GM23338 (cell line): Measurements from ENCODE around the gene B4GALT5. TPM values are rescaled to one million over a fixed set of nuclear protein-coding genes. Genes with fewer than 3 reads are reported as not detected.

Experiments
- ATAC-seq: fragments of 200-7000 bp; cut with Tn5 transposase; 3 replicates; pipeline ENCODE4 v1.9.1; 2020
- DNase-seq: peaks from one replicate; pipeline ENCODE4 v3.0.0-alpha.2; 2015; ENCODE audit warnings: low spot score
- H2AFZ ChIP-seq: fragments of 200-600 bp; sonication (generic); 2 replicates; pipeline ENCODE4 v1.8.0; 2016; ENCODE audit warnings: antibody characterized with exemption, mild to moderate bottlenecking, moderate library complexity
- H3F3A ChIP-seq: fragments of 200-600 bp; sonication (generic); replicated peaks from 2 replicates; pipeline ENCODE4 v1.8.0; 2017; ENCODE audit warnings: antibody characterized with exemption, mixed run types, low read depth
- H3K27ac ChIP-seq: fragments of 200-600 bp; sonication (generic); 2 replicates; pipeline ENCODE4 v1.6.1; 2016; ENCODE audit warnings: low read depth
- H3K27me3 ChIP-seq: fragments of 200-600 bp; sonication (generic); 2 replicates; pipeline ENCODE4 v1.8.0; 2016; ENCODE audit warnings: mild to moderate bottlenecking, mixed run types, moderate library complexity; ENCODE audit not compliant: insufficient read depth
- H3K36me3 ChIP-seq: fragments of 200-600 bp; sonication (generic); 2 replicates; pipeline ENCODE4 v1.8.0; 2016; ENCODE audit warnings: mild to moderate bottlenecking; ENCODE audit not compliant: insufficient read depth
- H3K4me1 ChIP-seq: fragments of 200-600 bp; sonication (generic); 2 replicates; pipeline ENCODE4 v1.8.0; 2016; ENCODE audit warnings: mild to moderate bottlenecking, moderate library complexity; ENCODE audit not compliant: insufficient read depth
- H3K4me2 ChIP-seq: fragments of 200-600 bp; sonication (generic); 2 replicates; pipeline ENCODE4 v1.7.1; 2017; ENCODE audit warnings: mixed run types
- H3K4me3 ChIP-seq: fragments of 200-600 bp; sonication (generic); 2 replicates; pipeline ENCODE4 v1.6.1; 2016; ENCODE audit warnings: mixed run types
- H3K79me2 ChIP-seq: fragments of 200-600 bp; sonication (generic); replicated peaks from 2 replicates; pipeline ENCODE4 v1.8.0; 2017; ENCODE audit warnings: mild to moderate bottlenecking; ENCODE audit not compliant: insufficient read depth
- H3K9me2 ChIP-seq: fragments of 200-600 bp; sonication (generic); 2 replicates; pipeline ENCODE4 v1.8.0; 2017; ENCODE audit not compliant: insufficient read depth
- H4K20me1 ChIP-seq: fragments of 200-600 bp; sonication (generic); replicated peaks from 2 replicates; pipeline ENCODE4 v1.8.0; 2017; ENCODE audit warnings: mild to moderate bottlenecking; ENCODE audit not compliant: insufficient read depth
- H3K27ac Mint-ChIP-seq: 2 replicates; pipeline ENCODE4 v1.8.0; 2020; ENCODE audit warnings: inconsistent platforms, mild to moderate bottlenecking, moderate library complexity, mixed read lengths
- H3K27me3 Mint-ChIP-seq: 3 replicates; pipeline ENCODE4 v1.8.0; 2022; ENCODE audit warnings: low read depth, mild to moderate bottlenecking, moderate library complexity, mixed read lengths, inconsistent platforms; ENCODE audit not compliant: insufficient read depth, poor library complexity
- H3K36me3 Mint-ChIP-seq: 3 replicates; pipeline ENCODE4 v1.8.0; 2021; ENCODE audit warnings: low read depth, mild to moderate bottlenecking, inconsistent platforms, moderate library complexity, mixed read lengths
- H3K4me1 Mint-ChIP-seq: 3 replicates; pipeline ENCODE4 v1.8.0; 2020; ENCODE audit warnings: mild to moderate bottlenecking, inconsistent platforms, mixed read lengths
- H3K4me3 Mint-ChIP-seq: 3 replicates; pipeline ENCODE4 v1.8.0; 2021; ENCODE audit warnings: moderate library complexity, mild to moderate bottlenecking, inconsistent platforms, mixed read lengths
- H3K9me3 Mint-ChIP-seq: 3 replicates; pipeline ENCODE4 v1.8.0; 2020; ENCODE audit warnings: moderate library complexity, mild to moderate bottlenecking, inconsistent platforms, mixed read lengths
- CREB1 ChIP-seq: fragments of 250-450 bp; sonication (Bioruptor Pico); IDR thresholded peaks from 2 replicates; pipeline ENCODE4 v1.5.0; 2020; ENCODE audit warnings: low read depth, mild to moderate bottlenecking, moderate library complexity
- EZH2 ChIP-seq: fragments of 200-600 bp; sonication (generic); IDR thresholded peaks from one replicate; pipeline ENCODE4 v1.8.0; 2017; ENCODE audit warnings: antibody characterized with exemption, mild to moderate bottlenecking, low read depth; ENCODE audit not compliant: unreplicated experiment
- JUNB ChIP-seq: IDR thresholded peaks from one replicate; pipeline ENCODE4 v1.6.1; 2016; ENCODE audit warnings: antibody characterized with exemption; ENCODE audit not compliant: unreplicated experiment
- POLR2AphosphoS5 ChIP-seq: IDR thresholded peaks from 2 replicates; pipeline ENCODE4 v1.6.1; 2016; ENCODE audit warnings: antibody characterized with exemption, low read depth
- STAT1 ChIP-seq: IDR thresholded peaks from one replicate; pipeline ENCODE4 v1.6.1; 2016; ENCODE audit warnings: antibody characterized with exemption; ENCODE audit not compliant: unreplicated experiment
- ZNF114 ChIP-seq: fragments of 250-450 bp; sonication (Bioruptor Pico); IDR thresholded peaks from 2 replicates; pipeline ENCODE4 v1.5.0; 2020; ENCODE audit warnings: mild to moderate bottlenecking, moderate library complexity
- ZNF331 ChIP-seq: fragments of 250-450 bp; sonication (Bioruptor Pico); IDR thresholded peaks from 2 replicates; pipeline ENCODE4 v1.5.0; 2020; ENCODE audit warnings: low read depth, mild to moderate bottlenecking, moderate library complexity
- polyA plus RNA-seq: library from polyadenylated mRNA; unstranded; fragments of >200 nt; fragmentation: Nextera tagmentation; extraction: Ambion mirVana; gene quantifications from 2 replicates; pipeline ENCODE4 v1.2.1, GENCODE V29; 2016
- total RNA-seq: library from RNA; depleted of rRNA; stranded (reverse); fragments of >200 nt; shearing (Covaris generic); gene quantifications from 2 replicates; pipeline ENCODE4 v1.2.3, GENCODE V29; 2014
- TF ChIP-seq, protein P1 (sequence below), 2 experiments: fragments of 200-600 bp in 1 of 2; sonication (generic) in 1 of 2; conservative IDR thresholded peaks; 2 replicates each; pipeline versions ENCODE4 v1.5.1 to v1.6.1; 2016 to 2017; ENCODE audit warnings: antibody characterized with exemption in 2 of 2, low read depth in 2 of 2, mild to moderate bottlenecking in 2 of 2, moderate library complexity in 1 of 2
- TF ChIP-seq, protein P2 (sequence below): IDR thresholded peaks from 2 replicates; pipeline ENCODE4 v1.6.1; 2016; ENCODE audit warnings: antibody characterized with exemption
- TF ChIP-seq, protein P3 (sequence below): IDR thresholded peaks from one replicate; pipeline ENCODE4 v1.6.1; 2018; ENCODE audit warnings: antibody characterized with exemption; ENCODE audit not compliant: unreplicated experiment
- TF ChIP-seq, protein P4 (sequence below): fragments of 250-450 bp; sonication (Bioruptor Pico); IDR thresholded peaks from 2 replicates; pipeline ENCODE4 v1.5.0; 2020; ENCODE audit warnings: mild to moderate bottlenecking, moderate library complexity

B4GALT5 gene
- total and polyA plus RNA-seq, 2 experiments from 2014 or later: 19.1 to 50.3 TPM

DNA sequence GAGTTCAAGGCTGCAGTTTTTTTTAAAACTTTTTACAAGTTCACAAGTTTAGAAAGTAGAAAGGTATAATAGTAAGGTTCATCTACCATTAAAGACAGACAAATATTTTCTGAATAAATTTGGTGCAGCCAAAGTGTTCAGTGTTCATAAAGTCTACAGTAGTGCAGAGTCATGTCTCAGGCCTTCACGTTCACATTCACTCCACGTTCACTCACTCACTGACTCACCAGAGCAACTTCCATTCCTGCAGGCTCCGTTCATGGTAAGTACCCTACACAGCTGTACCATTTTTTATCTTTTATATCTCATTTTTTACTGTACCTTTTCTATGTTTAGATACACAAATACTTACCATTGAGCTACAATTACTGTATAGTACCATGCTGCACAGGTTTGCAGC is 67.6 kb downstream of the B4GALT5 start (continued):
- TF ChIP-seq, protein P1, sequence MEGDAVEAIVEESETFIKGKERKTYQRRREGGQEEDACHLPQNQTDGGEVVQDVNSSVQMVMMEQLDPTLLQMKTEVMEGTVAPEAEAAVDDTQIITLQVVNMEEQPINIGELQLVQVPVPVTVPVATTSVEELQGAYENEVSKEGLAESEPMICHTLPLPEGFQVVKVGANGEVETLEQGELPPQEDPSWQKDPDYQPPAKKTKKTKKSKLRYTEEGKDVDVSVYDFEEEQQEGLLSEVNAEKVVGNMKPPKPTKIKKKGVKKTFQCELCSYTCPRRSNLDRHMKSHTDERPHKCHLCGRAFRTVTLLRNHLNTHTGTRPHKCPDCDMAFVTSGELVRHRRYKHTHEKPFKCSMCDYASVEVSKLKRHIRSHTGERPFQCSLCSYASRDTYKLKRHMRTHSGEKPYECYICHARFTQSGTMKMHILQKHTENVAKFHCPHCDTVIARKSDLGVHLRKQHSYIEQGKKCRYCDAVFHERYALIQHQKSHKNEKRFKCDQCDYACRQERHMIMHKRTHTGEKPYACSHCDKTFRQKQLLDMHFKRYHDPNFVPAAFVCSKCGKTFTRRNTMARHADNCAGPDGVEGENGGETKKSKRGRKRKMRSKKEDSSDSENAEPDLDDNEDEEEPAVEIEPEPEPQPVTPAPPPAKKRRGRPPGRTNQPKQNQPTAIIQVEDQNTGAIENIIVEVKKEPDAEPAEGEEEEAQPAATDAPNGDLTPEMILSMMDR (conservative IDR thresholded peaks at IDR 0.05; ENCODE audit: low read depth in 2 of 2): no peak
- no peak for TF ChIP-seq ZNF114
- TF ChIP-seq EZH2: no peak
- TF ChIP-seq, protein P2, sequence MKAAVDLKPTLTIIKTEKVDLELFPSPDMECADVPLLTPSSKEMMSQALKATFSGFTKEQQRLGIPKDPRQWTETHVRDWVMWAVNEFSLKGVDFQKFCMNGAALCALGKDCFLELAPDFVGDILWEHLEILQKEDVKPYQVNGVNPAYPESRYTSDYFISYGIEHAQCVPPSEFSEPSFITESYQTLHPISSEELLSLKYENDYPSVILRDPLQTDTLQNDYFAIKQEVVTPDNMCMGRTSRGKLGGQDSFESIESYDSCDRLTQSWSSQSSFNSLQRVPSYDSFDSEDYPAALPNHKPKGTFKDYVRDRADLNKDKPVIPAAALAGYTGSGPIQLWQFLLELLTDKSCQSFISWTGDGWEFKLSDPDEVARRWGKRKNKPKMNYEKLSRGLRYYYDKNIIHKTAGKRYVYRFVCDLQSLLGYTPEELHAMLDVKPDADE: no peak
- no peak for TF ChIP-seq ZNF331 (CRISPR knock-in tag)
- TF ChIP-seq, protein P3, sequence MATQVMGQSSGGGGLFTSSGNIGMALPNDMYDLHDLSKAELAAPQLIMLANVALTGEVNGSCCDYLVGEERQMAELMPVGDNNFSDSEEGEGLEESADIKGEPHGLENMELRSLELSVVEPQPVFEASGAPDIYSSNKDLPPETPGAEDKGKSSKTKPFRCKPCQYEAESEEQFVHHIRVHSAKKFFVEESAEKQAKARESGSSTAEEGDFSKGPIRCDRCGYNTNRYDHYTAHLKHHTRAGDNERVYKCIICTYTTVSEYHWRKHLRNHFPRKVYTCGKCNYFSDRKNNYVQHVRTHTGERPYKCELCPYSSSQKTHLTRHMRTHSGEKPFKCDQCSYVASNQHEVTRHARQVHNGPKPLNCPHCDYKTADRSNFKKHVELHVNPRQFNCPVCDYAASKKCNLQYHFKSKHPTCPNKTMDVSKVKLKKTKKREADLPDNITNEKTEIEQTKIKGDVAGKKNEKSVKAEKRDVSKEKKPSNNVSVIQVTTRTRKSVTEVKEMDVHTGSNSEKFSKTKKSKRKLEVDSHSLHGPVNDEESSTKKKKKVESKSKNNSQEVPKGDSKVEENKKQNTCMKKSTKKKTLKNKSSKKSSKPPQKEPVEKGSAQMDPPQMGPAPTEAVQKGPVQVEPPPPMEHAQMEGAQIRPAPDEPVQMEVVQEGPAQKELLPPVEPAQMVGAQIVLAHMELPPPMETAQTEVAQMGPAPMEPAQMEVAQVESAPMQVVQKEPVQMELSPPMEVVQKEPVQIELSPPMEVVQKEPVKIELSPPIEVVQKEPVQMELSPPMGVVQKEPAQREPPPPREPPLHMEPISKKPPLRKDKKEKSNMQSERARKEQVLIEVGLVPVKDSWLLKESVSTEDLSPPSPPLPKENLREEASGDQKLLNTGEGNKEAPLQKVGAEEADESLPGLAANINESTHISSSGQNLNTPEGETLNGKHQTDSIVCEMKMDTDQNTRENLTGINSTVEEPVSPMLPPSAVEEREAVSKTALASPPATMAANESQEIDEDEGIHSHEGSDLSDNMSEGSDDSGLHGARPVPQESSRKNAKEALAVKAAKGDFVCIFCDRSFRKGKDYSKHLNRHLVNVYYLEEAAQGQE: no peak
- no peak for TF ChIP-seq CREB1 (CRISPR knock-in tag)
- TF ChIP-seq POLR2AphosphoS5: no peak
- TF ChIP-seq JUNB: no peak
- TF ChIP-seq STAT1: no peak

GRCh38 chr20:49644980-49645565 is 68.6 kb downstream of the B4GALT5 start:
- Mint-ChIP-seq H3K27ac (no peak overlapping the region), H3K4me3 (no peak overlapping the region), H3K27me3 (no peaks in the 10 kb centered on the region), H3K9me3 (no peaks in the 10 kb centered on the region), H3K4me1 (peaks cover 2% of the 10 kb centered on the region; the same call in 2 of the 3 replicates), H3K36me3 (peaks cover 77% of the 10 kb centered on the region)
- ATAC-seq: no peak
- Histone ChIP-seq H3K27me3 (no peaks in the 10 kb centered on the region), H2AFZ (no peak overlapping the region), H3K4me1 (no peaks in the 10 kb centered on the region), H3K36me3 (peaks cover 57% of the 10 kb centered on the region), H3K79me2 (peaks cover 54% of the 10 kb centered on the region), H3K9me2 (no peaks in the 10 kb centered on the region), H3K4me2 (no peak overlapping the region), H3K27ac (no peak overlapping the region), H4K20me1 (peaks cover 33% of the 10 kb centered on the region), H3F3A (no peaks in the 10 kb centered on the region; the same call in 1 of the 2 replicates), H3K4me3 (no peak overlapping the region)
- no peak for DNase-seq
- TF ChIP-seq, protein P2: no peak
- no peak for TF ChIP-seq ZNF331 (CRISPR knock-in tag)
- TF ChIP-seq, protein P4, sequence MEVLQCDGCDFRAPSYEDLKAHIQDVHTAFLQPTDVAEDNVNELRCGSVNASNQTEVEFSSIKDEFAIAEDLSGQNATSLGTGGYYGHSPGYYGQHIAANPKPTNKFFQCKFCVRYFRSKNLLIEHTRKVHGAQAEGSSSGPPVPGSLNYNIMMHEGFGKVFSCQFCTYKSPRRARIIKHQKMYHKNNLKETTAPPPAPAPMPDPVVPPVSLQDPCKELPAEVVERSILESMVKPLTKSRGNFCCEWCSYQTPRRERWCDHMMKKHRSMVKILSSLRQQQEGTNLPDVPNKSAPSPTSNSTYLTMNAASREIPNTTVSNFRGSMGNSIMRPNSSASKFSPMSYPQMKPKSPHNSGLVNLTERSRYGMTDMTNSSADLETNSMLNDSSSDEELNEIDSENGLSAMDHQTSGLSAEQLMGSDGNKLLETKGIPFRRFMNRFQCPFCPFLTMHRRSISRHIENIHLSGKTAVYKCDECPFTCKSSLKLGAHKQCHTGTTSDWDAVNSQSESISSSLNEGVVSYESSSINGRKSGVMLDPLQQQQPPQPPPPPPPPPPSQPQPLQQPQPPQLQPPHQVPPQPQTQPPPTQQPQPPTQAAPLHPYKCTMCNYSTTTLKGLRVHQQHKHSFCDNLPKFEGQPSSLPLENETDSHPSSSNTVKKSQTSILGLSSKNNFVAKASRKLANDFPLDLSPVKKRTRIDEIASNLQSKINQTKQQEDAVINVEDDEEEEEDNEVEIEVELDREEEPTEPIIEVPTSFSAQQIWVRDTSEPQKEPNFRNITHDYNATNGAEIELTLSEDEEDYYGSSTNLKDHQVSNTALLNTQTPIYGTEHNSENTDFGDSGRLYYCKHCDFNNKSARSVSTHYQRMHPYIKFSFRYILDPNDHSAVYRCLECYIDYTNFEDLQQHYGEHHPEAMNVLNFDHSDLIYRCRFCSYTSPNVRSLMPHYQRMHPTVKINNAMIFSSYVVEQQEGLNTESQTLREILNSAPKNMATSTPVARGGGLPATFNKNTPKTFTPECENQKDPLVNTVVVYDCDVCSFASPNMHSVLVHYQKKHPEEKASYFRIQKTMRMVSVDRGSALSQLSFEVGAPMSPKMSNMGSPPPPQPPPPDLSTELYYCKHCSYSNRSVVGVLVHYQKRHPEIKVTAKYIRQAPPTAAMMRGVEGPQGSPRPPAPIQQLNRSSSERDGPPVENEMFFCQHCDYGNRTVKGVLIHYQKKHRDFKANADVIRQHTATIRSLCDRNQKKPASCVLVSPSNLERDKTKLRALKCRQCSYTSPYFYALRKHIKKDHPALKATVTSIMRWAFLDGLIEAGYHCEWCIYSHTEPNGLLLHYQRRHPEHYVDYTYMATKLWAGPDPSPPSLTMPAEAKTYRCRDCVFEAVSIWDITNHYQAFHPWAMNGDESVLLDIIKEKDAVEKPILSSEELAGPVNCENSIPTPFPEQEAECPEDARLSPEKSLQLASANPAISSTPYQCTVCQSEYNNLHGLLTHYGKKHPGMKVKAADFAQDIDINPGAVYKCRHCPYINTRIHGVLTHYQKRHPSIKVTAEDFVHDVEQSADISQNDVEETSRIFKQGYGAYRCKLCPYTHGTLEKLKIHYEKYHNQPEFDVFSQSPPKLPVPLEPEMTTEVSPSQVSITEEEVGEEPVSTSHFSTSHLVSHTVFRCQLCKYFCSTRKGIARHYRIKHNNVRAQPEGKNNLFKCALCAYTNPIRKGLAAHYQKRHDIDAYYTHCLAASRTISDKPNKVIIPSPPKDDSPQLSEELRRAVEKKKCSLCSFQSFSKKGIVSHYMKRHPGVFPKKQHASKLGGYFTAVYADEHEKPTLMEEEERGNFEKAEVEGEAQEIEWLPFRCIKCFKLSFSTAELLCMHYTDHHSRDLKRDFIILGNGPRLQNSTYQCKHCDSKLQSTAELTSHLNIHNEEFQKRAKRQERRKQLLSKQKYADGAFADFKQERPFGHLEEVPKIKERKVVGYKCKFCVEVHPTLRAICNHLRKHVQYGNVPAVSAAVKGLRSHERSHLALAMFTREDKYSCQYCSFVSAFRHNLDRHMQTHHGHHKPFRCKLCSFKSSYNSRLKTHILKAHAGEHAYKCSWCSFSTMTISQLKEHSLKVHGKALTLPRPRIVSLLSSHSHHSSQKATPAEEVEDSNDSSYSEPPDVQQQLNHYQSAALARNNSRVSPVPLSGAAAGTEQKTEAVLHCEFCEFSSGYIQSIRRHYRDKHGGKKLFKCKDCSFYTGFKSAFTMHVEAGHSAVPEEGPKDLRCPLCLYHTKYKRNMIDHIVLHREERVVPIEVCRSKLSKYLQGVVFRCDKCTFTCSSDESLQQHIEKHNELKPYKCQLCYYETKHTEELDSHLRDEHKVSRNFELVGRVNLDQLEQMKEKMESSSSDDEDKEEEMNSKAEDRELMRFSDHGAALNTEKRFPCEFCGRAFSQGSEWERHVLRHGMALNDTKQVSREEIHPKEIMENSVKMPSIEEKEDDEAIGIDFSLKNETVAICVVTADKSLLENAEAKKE: no peak
- TF ChIP-seq JUNB: no peak
- no peak for TF ChIP-seq EZH2
